IPS-NIHi11 (cell line): ENCODE data around the gene WNK2.

Experiments used
- DNase-seq: peaks from one replicate; pipeline ENCODE4 v3.0.0; 2012; ENCODE audit warnings: mixed read lengths, low spot score

The WNK2 gene

GRCh38 chr9:93161786-93162562 is 22.0 kb upstream of the WNK2 start:
- DNase-seq, result no peak

- DNase-seq, result no peak
These were observed 19.9 kb upstream of the WNK2 start for GRCh38 chr9:93164085-93164484.

DNA sequence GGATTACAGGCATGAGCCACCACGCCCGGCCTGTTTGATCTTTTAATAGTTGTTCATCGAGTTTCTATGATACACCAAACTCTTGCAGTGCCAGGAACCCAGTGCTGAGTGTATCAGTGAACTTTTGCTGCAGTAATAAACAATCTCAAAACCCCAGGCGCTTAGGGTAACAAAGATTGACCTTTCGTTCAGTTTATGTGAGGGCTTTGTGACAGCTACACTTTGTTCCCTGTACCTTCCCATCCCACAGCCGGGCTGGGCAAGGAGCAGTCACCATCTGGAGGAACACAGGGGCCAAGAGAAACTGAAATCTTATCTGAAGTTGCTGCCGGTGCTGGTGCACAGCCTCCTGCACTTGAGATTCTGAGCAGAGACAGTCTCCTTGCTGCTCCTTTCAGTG is 17.2 kb upstream of the WNK2 start:
- no peak for DNase-seq

DNA sequence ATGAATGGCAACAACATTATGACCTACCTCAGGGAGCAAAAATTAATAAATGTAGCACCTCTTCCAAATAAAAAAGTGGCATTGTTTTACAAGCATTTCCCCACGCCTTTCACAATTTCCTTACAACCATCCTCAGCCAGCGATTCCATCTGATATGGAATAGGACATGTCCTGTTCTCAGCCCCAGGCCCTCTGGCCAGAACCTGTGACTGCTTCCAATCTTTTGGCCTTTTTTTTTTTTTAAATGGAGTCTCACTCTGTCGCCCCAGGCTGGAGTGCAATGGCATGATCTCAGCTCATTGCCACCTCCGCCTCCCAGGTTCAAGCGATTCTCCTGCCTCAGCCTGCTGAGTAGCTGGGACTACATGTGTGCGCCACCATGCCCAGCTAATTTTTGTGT is 16.8 kb upstream of the WNK2 start:
- DNase-seq, result no peak

GRCh38 chr9:93167838-93168237 is 16.1 kb upstream of the WNK2 start:
- no peak for DNase-seq

DNA sequence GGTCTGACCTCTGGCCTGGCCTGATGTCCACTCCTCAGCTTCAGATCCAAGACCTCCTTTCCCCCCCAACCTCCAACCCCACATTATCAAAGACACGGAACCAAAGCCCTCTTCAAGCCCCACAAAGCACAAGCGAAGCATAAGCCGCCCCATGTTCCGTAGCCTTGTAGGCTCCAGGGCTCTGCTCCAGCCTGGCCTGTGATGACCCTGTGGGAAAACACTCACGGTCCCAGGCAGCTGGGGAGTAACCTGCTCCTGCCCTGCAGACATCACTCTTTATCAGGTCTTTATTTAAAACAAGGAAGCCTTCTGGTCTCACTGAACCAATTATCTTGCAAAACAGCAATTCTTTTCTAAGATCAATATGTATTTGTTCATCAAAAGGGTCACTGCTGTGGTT is 15.4 kb upstream of the WNK2 start:
- no peak for DNase-seq

GRCh38 chr9:93169444-93169843 is 14.5 kb upstream of the WNK2 start:
- DNase-seq, result no peak

DNA sequence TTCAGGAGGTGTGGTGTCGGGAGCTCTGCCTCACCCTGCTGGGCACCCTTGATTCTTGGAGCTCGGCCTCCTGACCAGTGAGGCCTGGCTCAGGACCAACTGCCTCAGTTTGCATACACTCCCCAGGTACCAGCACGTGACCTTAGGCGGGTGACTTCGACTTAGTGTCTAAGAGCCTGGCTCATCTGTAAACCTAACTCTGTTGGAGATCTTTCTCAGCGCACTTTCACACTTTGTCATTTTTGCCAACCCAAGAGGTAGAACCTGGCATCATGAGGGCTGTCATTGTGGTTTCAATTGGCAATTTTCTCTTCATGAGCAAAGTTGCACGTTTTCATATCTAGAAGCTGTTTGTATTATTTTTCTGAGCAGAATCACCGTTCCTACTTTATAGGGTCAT is 13.4 kb upstream of the WNK2 start:
- no peak for DNase-seq

DNA sequence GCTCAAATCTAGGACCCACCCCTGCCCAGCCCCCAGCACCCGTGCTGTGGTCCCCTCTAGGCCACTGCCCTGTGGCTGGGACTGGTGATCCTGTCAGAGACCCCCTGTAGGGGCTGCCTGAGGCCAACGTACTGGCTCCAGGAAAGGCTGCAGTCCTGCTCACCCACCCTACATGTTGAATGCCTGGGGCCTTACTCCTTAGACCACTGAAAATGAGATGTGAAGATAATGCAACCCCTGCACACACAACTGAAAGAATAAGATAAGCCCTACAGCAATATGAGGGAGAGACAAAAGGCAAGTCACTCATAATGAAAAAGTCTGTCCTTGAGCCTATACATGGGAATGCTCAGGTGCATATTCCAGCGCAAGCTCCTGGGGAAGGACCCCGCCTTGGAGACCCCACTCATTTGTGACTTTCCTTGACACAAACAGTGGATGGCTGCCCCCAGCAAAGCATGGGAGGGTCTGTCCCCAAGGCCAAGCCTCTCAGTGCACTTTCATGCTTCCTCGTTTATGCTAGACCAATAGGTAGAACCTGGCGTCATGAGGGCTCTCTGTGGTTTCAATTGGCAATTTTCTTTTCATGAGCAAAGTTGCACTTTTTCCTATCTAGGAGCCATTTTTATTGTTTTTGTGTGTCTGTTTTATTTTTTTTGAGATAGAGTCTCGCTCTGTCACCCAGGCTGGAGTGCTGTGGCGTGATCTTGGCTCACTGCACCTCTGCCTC is 12.5 kb upstream of the WNK2 start:
- DNase-seq, result no peak

DNA sequence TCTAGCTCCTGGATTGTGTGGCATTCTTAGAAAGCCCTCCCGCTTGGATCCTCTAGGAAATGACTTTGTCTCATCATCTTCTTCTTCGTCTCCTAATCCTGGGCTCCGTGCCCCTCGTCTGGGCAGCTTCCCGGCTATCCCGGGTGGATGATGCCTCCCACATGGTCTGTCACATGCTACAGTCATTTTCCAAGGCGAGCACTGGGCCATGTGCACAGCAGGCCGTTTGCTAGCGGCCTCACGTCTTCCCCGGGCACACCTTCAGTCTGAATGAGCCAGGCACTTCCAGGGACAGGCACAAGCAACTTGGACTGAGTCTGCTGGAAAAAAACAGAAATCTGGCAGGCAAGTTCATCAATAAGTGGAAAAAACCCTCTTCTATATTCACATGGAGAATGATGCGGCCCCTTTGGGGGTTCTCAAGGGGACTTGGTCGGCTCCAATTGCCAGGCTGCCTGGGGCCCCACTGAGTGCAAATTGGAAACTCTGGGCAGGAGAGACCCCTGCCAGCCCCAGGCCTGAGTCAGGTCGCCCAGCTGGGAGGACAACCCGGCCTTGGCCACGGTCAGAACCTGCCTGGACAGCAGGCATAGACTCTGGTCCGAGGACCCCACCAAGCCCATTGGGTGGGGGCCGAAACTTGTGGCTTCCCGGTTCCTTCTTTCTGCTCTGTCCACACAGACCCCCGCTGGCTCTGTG is 11.1 kb upstream of the WNK2 start:
- DNase-seq, result no peak

GRCh38 chr9:93173365-93174051 is 10.4 kb upstream of the WNK2 start:
- DNase-seq, result no peak

DNA sequence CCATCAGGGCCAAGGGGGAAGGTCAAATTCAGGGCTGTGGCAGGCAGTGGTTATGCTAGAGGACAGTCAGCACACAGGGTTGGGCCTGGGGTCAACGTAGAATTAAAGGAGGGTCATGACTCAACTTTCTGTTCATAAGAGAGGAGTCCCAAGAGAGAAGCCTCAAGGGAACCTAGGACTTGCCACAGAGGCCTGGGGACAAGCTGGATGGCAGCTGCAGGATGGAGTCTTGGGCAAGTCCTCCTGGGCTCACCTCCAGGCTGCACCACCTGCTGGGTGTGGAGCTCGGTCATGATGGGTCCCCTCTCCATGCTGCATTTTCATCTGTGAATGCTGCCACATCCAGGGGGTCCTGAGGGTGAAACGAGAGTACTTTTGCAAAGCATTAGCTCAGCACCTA is 9.0 kb upstream of the WNK2 start:
- DNase-seq, result no peak

GRCh38 chr9:93177676-93178075 is 6.3 kb upstream of the WNK2 start:
- DNase-seq, result no peak

- no peak for DNase-seq
These were observed 4.8 kb upstream of the WNK2 start for GRCh38 chr9:93178851-93179786.

DNA sequence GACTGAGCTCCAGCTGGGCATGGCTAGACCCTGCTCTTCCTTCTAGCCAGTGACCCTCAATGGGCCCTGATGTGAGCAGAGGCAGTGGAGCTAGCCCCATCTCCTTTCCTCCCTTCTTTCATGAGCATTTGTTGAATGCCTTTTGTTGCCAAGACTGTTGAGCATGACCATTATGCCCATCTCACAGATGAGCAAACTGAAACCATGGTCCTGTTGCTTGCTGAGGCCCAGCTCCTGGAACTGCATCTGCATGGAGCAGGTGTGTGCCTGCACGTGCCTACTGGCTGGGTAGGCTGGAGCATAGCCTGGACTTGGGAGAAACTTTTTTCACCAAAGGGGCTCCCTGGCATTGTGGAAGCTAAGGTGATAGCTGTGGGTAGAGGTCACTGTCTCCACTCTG is 3.0 kb upstream of the WNK2 start:
- DNase-seq, result no peak

GRCh38 chr9:93181672-93182435 is 2.1 kb upstream of the WNK2 start:
- DNase-seq, result no peak

- DNase-seq, result no peak
These were observed 1.4 kb upstream of the WNK2 start for GRCh38 chr9:93182572-93182971.

- DNase-seq, result no peak
These were observed 742 bp upstream of the WNK2 start for GRCh38 chr9:93183131-93183662.

GRCh38 chr9:93184432-93185265 is 710 bp downstream of the WNK2 start:
- DNase-seq, result peak; percentile 73
